BLaER1 treated with 17β-estradiol and CSF1 and Interleukin-3, amounts not matched to agents 10 nM and 100 nM (cell line): ENCODE data around the gene ATG4C.
"Not testable (repeated sequence)": the region's sequence is repeated elsewhere in the genome, so short reads cannot be mapped to it uniquely, and the experiment has no call there.

Source experiments
- H3K27ac ChIP-seq, 11 experiments: shearing (Covaris generic); formaldehyde crosslinking; 2 replicates each; pipeline ENCODE4 v1.8.1; 2022
- H3K27me3 ChIP-seq, 11 experiments: shearing (Covaris generic); formaldehyde crosslinking; 2 replicates each; pipeline ENCODE4 v1.8.1; 2022
- H3K36me3 ChIP-seq, 11 experiments: shearing (Covaris generic); formaldehyde crosslinking; 2 replicates each; pipeline ENCODE4 v1.8.1; 2022
- H3K4me1 ChIP-seq, 10 experiments: shearing (Covaris generic); formaldehyde crosslinking; 2 replicates each; pipeline ENCODE4 v1.8.1; 2022
- H3K4me2 ChIP-seq, 11 experiments: shearing (Covaris generic); formaldehyde crosslinking; 2 replicates each; pipeline ENCODE4 v1.8.1; 2022
- H3K4me3 ChIP-seq, 10 experiments: shearing (Covaris generic); formaldehyde crosslinking; 2 replicates each; pipeline ENCODE4 v1.8.1; 2022
- H3K9ac ChIP-seq, 11 experiments: shearing (Covaris generic); formaldehyde crosslinking; 2 replicates each; pipeline ENCODE4 v1.8.1; 2022
- H3K9me3 ChIP-seq, 11 experiments: shearing (Covaris generic); formaldehyde crosslinking; replicated peaks in 1 of 11; 2 replicates each; pipeline ENCODE4 v1.8.1; 2022
- H4K20me1 ChIP-seq, 11 experiments: shearing (Covaris generic); formaldehyde crosslinking; 2 replicates each; pipeline ENCODE4 v1.8.1; 2022
- Cebpa-rat ChIP-seq, 11 experiments: shearing (Covaris generic); IDR thresholded peaks; 2 replicates each; pipeline ENCODE4 v1.8.1; 2022

Gene ATG4C

GRCh38 chr1:62796221-62796620 is 12.3 kb downstream of the ATG4C start:
- peak overlapping the region in 9 of 11 experiments; percentile 44 to 89 (median 69); a peak in 15 of 22 replicates for H3K27ac ChIP-seq
- peaks cover 0 to 5% (median 0%) of the 10 kb centered on the region in 11 experiments; a peak in 2 of 22 replicates for H4K20me1 ChIP-seq
- H3K9me3 ChIP-seq = no peaks in the 10 kb centered on the region
- H3K4me2 ChIP-seq = peak overlapping the region in 9 of 11 experiments; percentile 42 to 91 (median 69); a peak in 15 of 22 replicates
- H3K4me1 ChIP-seq = peaks cover 41 to 64% (median 53%) of the 10 kb centered on the region in 10 experiments
- TF ChIP-seq Cebpa-rat (IDR thresholded peaks at IDR 0.05) = no peak
- H3K4me3 ChIP-seq = no peak overlapping the region
- no peaks in the 10 kb centered on the region for H3K27me3 ChIP-seq
- peaks cover 0 to 19% (median 10%) of the 10 kb centered on the region in 11 experiments; a peak in 13 of 22 replicates for H3K36me3 ChIP-seq
- H3K9ac ChIP-seq = peak overlapping the region in 6 of 11 experiments; percentile 13 to 70 (median 40); a peak in 9 of 22 replicates

- Histone ChIP-seq H3K4me1 (peaks cover 40 to 70% (median 51%) of the 10 kb centered on the region in 10 experiments), H3K36me3 (peaks cover 0 to 17% (median 9%) of the 10 kb centered on the region in 11 experiments; a peak in 8 of 22 replicates), H3K4me2 (peak overlapping the region in 8 of 11 experiments; percentile 58 to 95 (median 89); a peak in 11 of 22 replicates), H3K27ac (peak overlapping the region in 6 of 11 experiments; percentile 22 to 83 (median 76); a peak in 9 of 22 replicates), H3K27me3 (no peaks in the 10 kb centered on the region), H4K20me1 (peaks cover 0 to under 1% (median 0%) of the 10 kb centered on the region in 11 experiments; a peak in 1 of 22 replicates), H3K9ac (no peak overlapping the region), H3K4me3 (no peak overlapping the region), H3K9me3 (no peaks in the 10 kb centered on the region)
- no peak for TF ChIP-seq Cebpa-rat (IDR thresholded peaks at IDR 0.05)
These were observed 15.8 kb downstream of the ATG4C start for GRCh38 chr1:62799688-62800087.

- no peak overlapping the region for H3K9ac ChIP-seq
- H3K4me3 ChIP-seq = no peak overlapping the region
- peaks cover 0 to 17% (median 9%) of the 10 kb centered on the region in 11 experiments; a peak in 8 of 22 replicates for H3K36me3 ChIP-seq
- H3K27me3 ChIP-seq = no peaks in the 10 kb centered on the region
- H3K4me2 ChIP-seq = peak overlapping the region; percentile 46 to 95 (median 82); a peak in 18 of 22 replicates
- H3K4me1 ChIP-seq = peaks cover 35 to 64% (median 46%) of the 10 kb centered on the region in 10 experiments
- no peak for TF ChIP-seq Cebpa-rat (IDR thresholded peaks at IDR 0.05)
- peak overlapping the region in 10 of 11 experiments; percentile 14 to 83 (median 76); a peak in 16 of 22 replicates for H3K27ac ChIP-seq
- H4K20me1 ChIP-seq = no peaks in the 10 kb centered on the region; a peak in 1 of 22 replicates
- H3K9me3 ChIP-seq = no peaks in the 10 kb centered on the region
These were observed 16.3 kb downstream of the ATG4C start for GRCh38 chr1:62800281-62800680.

- Histone ChIP-seq H3K9ac (peak overlapping the region in 9 of 11 experiments; percentile 0 to 66 (median 55); a peak in 12 of 22 replicates), H3K27me3 (no peaks in the 10 kb centered on the region), H3K27ac (peak overlapping the region; percentile 49 to 83 (median 76); a peak in 21 of 22 replicates), H3K9me3 (no peaks in the 10 kb centered on the region), H3K36me3 (peaks cover 0 to 22% (median 11%) of the 10 kb centered on the region in 11 experiments; a peak in 9 of 22 replicates), H4K20me1 (no peaks in the 10 kb centered on the region; a peak in 1 of 22 replicates), H3K4me3 (peak overlapping the region in 3 of 10 experiments; percentile 1 to 30 (median 17); a peak in 2 of 20 replicates), H3K4me2 (peak overlapping the region; percentile 71 to 95 (median 87)), H3K4me1 (peaks cover 29 to 58% (median 40%) of the 10 kb centered on the region in 10 experiments)
- TF ChIP-seq Cebpa-rat (IDR thresholded peaks at IDR 0.05) = no peak
These were observed 16.9 kb downstream of the ATG4C start for GRCh38 chr1:62800825-62801306.

GRCh38 chr1:62809788-62810187 is 25.9 kb downstream of the ATG4C start:
- H3K4me3 ChIP-seq = no peak overlapping the region
- H4K20me1 ChIP-seq = no peaks in the 10 kb centered on the region
- peak overlapping the region in 8 of 11 experiments; percentile 43 to 79 (median 60); a peak in 12 of 22 replicates for H3K4me2 ChIP-seq
- no peak overlapping the region; a peak in 1 of 22 replicates for H3K9ac ChIP-seq
- peaks cover 6 to 26% (median 21%) of the 10 kb centered on the region in 10 experiments; a peak in 17 of 20 replicates for H3K4me1 ChIP-seq
- no peaks in the 10 kb centered on the region for H3K27me3 ChIP-seq
- H3K9me3 ChIP-seq = peaks cover 0 to 45% (median 13%) of the 10 kb centered on the region in 11 experiments; a peak in 15 of 22 replicates
- H3K36me3 ChIP-seq = peaks cover 9 to 73% (median 58%) of the 10 kb centered on the region in 11 experiments
- peak overlapping the region in 9 of 11 experiments; percentile 23 to 75 (median 72); a peak in 16 of 22 replicates for H3K27ac ChIP-seq
- no peak for TF ChIP-seq Cebpa-rat (IDR thresholded peaks at IDR 0.05)

GRCh38 chr1:62810420-62811274 is 26.7 kb downstream of the ATG4C start:
- H3K4me1 ChIP-seq = peaks cover 6 to 26% (median 21%) of the 10 kb centered on the region in 10 experiments; a peak in 17 of 20 replicates
- peak in 1 of 11 experiments; percentile 38; a peak in 1 of 22 replicates for TF ChIP-seq Cebpa-rat (IDR thresholded peaks at IDR 0.05)
- peak overlapping the region in 9 of 11 experiments; percentile 23 to 75 (median 72); a peak in 17 of 22 replicates for H3K27ac ChIP-seq
- H3K27me3 ChIP-seq = no peaks in the 10 kb centered on the region
- peaks cover 0 to 45% (median 13%) of the 10 kb centered on the region in 11 experiments; a peak in 15 of 22 replicates for H3K9me3 ChIP-seq
- H3K9ac ChIP-seq = no peak overlapping the region; a peak in 3 of 22 replicates
- peak overlapping the region in 10 of 11 experiments; percentile 13 to 79 (median 58); a peak in 18 of 22 replicates for H3K4me2 ChIP-seq
- H4K20me1 ChIP-seq = no peaks in the 10 kb centered on the region
- no peak overlapping the region; a peak in 2 of 20 replicates for H3K4me3 ChIP-seq
- H3K36me3 ChIP-seq = peaks cover 9 to 76% (median 58%) of the 10 kb centered on the region in 11 experiments

- no peak overlapping the region for H3K4me3 ChIP-seq
- H3K4me1 ChIP-seq = no peaks in the 10 kb centered on the region
- no peak for TF ChIP-seq Cebpa-rat (IDR thresholded peaks at IDR 0.05)
- no peak overlapping the region for H3K27ac ChIP-seq
- peaks cover 0 to 14% (median 10%) of the 10 kb centered on the region in 11 experiments; a peak in 18 of 22 replicates for H3K9me3 ChIP-seq
- H3K36me3 ChIP-seq = peaks cover 0 to 86% (median 37%) of the 10 kb centered on the region in 11 experiments; a peak in 18 of 22 replicates
- no peak overlapping the region for H3K9ac ChIP-seq
- no peaks in the 10 kb centered on the region for H4K20me1 ChIP-seq
- H3K4me2 ChIP-seq = no peak overlapping the region
- no peaks in the 10 kb centered on the region for H3K27me3 ChIP-seq
These were observed 39.6 kb downstream of the ATG4C start for GRCh38 chr1:62823556-62823955.

- no peaks in the 10 kb centered on the region for H3K27me3 ChIP-seq
- H3K36me3 ChIP-seq = peaks cover 4 to 78% (median 40%) of the 10 kb centered on the region in 11 experiments; a peak in 18 of 22 replicates
- H4K20me1 ChIP-seq = no peaks in the 10 kb centered on the region
- H3K4me3 ChIP-seq = no peak overlapping the region
- peaks cover 0 to 14% (median 10%) of the 10 kb centered on the region in 11 experiments; a peak in 18 of 22 replicates for H3K9me3 ChIP-seq
- TF ChIP-seq Cebpa-rat (IDR thresholded peaks at IDR 0.05) = no peak
- no peak overlapping the region for H3K4me2 ChIP-seq
- no peak overlapping the region for H3K27ac ChIP-seq
- no peaks in the 10 kb centered on the region for H3K4me1 ChIP-seq
- H3K9ac ChIP-seq = no peak overlapping the region
These were observed 43.0 kb downstream of the ATG4C start for GRCh38 chr1:62826901-62827300.

- H3K4me2 ChIP-seq, H4K20me1 ChIP-seq, H3K9ac ChIP-seq, H3K4me3 ChIP-seq, H3K27me3 ChIP-seq, H3K4me1 ChIP-seq, H3K27ac ChIP-seq: not testable (repeated sequence)
- Histone ChIP-seq H3K9me3 (peaks cover 0 to 14% (median 10%) of the 10 kb centered on the region in 11 experiments; a peak in 18 of 22 replicates), H3K36me3 (peaks cover 4 to 84% (median 39%) of the 10 kb centered on the region in 11 experiments; a peak in 18 of 22 replicates)
These were observed 43.9 kb downstream of the ATG4C start for GRCh38 chr1:62827786-62828185.
